Stimulated activated CD4-positive, alpha-beta T cell treated with anti-CD3 and anti-CD28 coated beads, Interleukin-12 subunit alpha, Interleukin-12 subunit beta, amount 100 ng/mL, for 48 hours (primary cell): Measurements from ENCODE around the gene PSAPL1.

Experiments
- DNase-seq, 3 donors: peaks; one replicate each; pipeline ENCODE4 v3.0.0-alpha.2; 2020; ENCODE audit warnings: low read depth in 2 of 3, low spot score in 1 of 3

The PSAPL1 gene

DNA sequence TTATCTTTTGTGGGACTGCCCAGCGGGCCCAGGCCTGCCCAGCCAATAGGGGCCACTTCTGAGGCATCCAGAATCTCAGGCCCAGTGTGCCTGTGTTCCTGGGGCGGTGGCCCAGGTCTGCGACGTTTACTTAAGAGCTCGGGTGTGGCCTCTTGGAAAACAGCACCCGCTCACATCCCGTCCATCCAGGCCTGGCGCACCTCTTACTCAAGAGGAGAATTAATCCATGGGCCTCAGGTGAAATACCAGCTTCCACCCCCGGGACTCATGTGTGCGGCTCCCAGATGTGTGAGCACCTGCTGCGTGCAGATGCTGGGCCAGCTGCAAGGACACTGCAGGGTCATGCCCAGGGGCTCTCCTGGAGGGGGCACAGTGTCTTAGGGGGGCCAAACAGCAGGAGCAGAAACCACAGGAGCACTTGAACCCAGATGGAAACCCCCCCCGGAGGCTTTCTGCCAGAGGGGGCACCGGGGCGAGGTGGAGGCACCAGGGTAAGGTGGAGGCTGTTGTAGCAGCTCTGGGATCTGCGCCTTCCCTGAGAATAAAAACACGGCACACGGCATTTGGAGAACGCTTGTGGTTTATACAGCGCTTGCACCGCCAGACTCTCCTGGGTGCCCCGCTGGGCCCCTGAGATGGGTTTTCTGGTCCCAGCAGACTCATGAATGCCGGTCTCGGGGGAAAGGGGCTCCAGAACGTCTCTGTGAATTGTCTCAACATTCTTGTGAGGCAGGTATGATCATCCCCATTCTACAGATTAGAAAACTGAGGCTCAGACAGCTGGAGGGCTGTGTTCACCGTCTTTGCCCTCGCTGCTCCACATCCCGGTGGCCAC lies 2.8 kb downstream of the PSAPL1 start:
- DNase-seq, result no peak

DNA sequence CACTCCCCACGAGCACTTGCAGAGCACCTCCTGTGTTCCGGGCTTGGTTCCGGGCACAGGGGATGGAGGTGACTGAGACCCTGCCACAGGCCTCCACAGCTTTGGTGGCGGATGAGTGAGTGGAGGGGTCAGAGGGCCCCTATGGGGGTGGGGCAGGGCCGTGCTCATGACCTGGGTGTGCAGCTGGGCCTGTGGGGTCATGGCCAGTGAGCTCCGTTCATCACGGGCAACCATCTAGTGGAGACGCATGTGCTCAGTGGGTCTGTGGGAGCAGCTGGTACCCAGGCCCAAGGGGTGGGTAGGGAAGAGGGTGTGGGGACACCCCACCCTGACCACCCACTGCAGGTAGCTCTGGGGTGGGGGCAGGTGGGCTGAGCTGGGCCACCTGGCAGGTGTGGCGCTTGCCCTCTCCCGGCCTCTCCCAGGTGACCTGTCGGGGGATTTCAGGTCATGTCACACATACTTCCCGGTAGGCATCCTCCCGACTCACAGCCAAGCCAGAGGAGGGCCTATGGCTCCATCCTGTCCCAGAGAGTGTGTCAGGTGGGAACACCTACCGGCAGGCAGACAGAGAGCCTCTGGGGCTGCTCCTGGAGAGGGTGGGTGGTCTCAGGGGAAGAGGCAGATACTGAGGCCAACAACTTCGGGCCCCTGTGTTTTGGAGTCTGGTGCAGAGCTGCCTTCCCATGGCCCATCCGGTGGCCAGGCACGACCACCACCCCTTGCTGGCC lies 3.6 kb downstream of the PSAPL1 start:
- no peak for DNase-seq

DNA sequence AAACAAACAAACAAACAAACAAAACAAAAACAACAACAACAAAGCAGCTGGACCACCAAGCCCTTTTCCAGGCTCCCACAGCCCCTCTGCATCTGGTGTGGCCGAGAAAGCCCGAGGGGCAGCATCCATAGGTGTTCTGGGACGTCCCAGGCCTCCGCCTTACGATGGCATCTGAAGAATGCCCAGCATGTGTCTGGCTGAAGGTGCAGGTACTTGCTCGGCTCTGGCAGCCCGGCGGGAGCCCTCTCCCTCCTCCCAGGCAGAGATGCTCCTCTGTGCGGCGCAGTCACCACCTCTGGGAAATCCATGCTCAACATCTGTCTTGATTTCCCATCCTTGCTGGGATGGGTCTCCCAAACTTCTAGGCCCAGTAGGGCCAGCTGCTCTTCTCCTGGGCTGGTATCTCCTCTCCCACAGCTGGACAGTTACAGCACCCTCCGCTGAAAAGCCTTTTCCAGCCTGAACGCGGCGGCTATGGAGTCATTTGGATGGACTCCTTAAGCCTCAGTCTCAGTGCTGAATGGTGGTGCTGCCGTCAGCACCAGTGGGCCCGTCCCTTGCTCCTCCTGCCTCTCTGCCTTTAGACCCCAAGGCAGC lies 4.3 kb downstream of the PSAPL1 start:
- DNase-seq, result no peak

DNA sequence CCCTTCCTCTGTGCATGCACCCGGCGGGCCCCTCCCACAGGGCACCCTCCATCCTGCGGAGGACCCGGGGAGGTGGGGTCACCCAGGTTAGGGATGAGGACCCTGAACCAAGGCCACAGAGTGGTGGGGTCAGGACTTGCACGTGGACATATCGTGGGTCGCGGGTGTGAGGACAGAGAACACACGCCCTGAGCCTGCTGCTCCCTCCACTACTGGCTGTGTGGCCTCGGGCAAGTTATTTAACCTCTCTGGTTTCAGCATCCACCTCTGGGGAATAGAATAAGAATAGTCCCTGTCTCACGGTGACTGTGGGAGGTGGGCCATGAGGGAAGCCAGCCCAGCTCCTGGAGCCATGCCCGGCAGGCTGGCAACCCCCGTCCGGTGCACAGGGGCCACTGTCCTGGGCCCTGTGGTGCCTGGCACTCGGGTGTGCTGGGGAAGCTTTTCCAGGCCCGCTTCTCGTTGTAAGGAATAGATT lies 5.1 kb downstream of the PSAPL1 start:
- no peak for DNase-seq

DNA sequence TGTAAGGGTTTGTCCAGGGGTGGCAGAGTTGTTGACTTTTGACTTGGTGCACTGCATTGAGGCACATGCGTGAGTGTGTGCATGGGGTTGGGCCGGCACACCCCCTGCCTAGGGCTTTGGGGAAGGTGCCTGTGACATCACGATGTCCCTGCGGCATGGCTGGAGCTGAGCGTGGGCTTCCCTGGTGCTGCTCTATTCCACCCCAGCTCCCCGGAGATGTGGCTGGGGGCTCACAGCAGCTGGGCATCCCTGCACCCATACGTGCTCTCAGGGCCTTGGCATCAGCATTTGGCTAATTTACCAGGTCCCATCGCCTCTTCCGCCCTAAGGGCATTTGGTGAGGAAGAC lies 5.7 kb downstream of the PSAPL1 start:
- DNase-seq, result no peak

DNA sequence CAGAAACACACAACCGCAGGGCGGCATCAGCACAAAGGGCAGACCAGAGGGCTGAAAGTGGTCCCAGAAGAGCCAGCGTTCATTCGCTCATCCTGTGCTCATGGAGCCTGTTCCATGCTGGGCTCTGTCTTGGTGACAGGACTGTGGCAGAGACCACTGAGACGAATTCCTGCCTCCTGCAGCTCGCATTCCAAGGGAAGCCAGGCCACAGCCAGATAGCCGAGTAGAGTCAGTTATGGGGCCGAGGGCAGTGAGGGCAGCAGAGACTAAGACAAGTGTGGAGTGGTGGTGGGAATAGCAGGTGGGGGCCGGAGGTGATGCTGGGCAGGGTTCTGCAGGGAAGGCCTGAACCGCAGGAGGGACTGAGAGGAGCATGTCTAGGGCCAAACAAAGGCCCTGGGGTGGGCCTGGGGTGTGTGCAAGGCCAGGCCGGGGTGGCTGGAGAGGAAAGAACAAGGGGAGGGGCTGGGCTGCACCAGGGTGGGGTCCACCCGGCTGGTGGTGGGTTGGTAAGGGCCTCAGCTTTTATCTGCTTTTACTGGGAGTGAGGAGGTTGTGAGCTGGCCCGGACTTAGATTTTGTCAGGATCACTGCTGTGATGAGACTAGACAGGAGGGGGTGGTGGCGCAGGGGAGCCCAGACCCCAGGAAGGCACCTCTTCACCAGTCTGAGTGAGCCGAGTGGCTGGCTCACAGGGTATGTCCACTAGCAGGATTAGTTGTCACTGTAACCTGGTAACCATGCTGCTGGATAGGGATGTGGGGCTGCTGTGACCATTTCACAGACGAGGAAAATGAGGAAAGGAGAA lies 6.3 kb downstream of the PSAPL1 start:
- DNase-seq, result no peak

DNA sequence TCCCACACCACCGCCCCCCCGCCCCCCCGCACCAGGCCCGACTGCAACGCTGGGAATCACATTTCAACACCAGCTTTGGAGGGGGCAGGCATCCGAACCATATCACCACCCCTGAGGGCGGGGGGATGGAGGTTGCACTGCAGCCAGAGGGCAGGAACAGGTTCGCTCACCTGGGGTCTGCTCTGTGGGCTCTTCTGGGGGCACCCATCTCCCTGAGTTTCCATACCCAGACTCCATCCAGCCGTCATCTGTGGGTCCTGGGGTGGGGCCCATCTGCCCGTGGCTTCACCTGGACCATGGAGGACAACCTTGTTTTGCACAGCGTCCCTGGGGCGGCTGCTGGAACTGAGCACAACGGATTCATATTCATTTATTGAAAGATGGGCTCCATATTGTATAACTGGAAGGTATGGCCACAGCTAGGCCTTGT lies 6.9 kb downstream of the PSAPL1 start:
- DNase-seq, result no peak

DNA sequence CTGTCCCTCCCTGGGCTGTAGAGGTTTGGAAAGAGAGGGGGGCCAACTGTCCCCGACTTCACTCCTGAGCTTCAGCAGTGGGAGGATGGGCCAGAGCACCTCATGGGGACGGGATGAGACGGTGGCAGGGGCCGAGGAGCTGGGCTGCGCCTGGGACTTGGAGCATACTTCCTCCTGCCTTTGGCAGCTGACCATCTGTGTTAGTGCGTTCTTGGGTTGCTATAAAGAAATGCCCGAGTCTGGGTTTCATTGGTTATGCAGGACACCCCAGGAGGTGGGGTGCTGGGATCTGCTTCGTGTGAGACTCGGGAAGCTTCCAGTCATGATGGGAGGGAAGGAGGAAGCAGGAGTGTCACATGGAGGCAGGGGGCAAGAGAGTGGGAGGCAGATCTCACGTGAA lies 7.4 kb downstream of the PSAPL1 start:
- no peak for DNase-seq

DNA sequence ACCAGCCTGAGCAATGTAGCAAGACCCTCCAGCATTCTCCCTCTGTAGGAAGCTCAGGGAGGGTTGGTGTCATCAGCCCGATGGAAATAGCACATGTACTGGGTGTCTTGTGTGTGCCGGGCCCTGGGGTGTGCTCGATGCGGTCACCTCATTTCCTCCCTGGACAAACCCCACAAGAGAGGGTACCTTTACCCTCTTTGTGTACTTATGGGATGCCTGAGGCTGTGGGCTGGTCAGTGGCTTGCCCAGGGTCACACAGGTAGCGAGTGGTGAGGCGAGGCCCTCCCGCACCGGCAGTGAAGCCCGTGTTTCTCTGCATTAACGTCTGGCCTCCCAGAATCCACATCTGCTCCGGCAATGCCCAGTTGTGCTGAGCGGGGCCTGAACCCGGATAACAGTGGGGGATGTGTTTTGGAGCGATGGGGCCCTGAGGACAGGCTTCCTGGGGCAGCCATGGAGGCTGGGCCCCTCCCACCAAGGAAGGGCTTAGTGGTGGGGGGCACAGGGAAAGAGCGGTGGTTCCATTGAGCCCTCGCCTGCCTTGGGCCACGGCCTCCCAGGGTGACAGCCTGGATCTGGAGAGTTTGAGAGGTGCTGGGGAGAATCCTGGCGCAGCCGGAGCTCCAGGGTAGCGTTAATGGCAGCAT lies 8.1 kb downstream of the PSAPL1 start:
- DNase-seq, result no peak

DNA sequence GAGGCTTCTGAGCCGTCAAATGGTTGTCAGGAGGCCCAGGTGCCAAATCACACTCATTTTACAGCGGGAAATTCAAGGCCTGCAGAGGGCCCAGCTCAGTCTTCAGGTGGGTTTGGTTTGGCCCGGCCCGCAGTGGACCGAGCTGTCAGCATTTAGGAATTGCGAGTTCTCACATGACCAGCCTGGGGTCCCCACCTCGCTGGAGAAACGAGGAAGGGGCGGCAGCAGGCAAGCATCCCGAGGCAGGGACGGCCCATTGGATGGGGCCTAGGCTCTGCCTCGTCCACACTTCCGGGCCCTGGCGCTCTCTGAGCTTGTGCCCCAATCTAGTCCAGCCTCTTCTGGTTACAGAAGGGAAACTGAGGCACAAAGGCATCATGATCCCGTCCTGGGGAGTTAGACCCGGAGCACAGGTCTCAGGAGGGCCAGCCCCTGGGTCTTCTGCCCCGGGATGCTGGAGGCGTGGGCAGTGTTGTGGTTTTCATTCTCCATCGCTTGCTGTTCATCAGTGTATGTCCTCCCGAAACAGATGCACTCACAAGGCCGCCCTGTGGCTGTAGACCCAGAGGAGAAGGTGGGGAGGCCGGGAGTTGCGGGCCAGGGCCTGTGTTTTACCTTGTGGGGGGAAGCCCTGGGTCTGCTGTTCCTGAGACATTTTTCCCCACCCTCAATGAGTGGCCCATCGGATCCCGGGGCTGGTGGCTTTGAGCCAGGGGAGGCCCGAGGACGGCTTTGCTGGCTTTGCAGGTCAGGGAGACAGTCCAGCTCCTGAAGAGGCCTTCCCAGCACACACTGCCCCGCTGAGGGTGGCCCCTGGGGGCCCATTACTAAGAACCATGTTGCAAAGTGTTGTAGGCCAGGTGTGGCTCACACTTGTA lies 8.9 kb downstream of the PSAPL1 start:
- no peak for DNase-seq

DNA sequence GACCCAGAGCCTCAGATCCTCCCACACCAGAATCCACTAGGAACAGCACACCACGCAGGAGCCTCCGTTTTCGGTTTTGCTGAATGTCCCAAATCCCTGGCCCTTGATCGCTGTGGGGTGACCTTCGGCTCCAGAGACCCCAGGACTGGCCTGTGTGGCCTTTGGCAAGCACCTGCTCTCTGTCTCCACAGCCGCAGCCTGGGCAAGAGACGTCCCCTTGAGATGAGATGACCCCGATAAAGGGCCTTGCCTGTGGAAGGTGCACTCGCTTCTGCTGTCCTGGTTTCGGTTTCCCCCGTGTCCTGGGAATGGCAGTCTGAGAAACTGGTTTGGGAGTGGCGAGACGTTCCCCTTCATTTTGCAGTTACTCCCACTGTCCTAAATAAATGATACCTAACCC lies 9.6 kb downstream of the PSAPL1 start:
- DNase-seq, result no peak

DNA sequence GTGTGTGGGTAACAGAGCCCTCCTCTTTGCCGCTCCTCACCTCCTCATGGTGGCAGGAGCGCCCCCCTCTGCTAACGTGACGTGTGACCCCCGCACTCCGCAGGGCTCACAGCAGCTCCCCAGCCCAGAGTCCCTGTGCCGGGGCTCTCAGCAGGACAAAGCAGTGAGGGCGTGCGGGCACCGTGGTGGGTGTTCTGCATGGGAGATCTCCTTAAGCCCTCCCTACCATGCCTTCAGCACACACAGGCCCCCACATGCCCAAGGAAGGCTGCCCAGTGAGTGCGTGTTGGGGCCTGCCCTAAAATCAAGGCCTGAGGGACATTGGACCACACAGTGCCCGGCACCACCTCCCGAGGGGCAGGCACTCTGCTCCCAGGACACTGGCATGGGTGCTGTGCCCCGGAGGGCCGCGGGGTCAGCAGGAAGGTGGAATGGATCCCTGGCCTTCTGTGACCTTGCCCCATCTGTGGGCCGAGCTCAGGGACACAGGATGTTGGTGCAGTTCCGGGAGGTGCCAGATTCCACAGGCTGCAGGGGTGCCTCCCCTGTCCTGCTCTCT lies 10.1 kb downstream of the PSAPL1 start:
- DNase-seq, result no peak

DNA sequence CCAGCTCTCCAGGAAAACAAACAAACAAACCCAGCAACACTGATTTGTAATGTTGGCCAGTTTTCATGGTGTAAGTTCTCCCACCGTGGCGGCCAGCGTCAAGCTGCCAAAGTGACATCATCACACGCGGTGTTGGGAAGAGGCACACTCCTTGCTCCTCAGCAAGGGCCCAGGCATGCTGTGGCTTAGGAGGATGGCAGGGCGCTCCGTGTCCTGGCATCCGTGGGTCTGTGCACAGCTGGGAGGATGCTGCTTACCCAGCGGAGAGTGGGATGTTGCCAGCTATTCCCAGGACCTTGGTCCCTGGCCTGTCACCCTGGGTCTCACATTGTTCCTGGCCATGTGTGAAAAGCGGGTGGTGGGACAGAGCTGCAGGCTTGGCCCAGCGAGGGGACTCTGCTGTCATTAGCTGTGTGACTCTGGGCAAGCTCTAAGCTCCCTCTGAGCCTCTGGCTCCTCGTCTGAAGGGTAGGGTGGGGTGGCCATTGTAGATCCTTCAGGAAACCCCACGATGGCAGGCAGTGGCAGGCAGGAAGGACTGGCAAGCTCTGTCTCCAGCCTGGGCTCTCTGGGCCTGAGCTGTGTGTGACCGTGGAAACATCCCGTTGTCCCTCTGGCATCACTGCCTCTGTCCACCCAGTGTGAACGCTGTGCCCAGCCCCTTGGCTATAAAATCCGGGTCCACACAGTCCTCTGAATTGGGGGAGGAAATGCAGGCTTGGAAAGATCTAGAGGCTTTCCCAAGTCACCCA lies 10.8 kb downstream of the PSAPL1 start:
- DNase-seq, result no peak

DNA sequence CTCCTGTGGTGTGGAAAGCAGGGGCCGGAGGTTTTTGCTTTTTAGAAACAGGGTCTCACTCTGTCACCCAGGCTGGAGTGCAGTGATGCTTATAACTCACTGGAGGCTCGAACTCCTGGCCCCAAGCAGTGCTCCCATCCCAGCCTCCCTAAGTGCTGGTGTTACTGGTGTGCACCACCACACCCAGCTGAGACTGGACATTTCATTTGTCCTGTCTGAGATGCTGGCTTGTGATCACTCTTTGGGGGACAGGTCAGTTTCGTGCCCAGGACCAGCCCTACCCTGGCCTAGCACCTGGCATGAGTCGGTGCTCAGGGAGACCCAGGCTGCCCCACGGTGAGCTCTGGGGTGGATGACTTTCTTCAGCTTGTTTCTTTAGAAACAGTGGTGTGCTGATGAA lies 11.3 kb downstream of the PSAPL1 start:
- DNase-seq, result no peak

DNA sequence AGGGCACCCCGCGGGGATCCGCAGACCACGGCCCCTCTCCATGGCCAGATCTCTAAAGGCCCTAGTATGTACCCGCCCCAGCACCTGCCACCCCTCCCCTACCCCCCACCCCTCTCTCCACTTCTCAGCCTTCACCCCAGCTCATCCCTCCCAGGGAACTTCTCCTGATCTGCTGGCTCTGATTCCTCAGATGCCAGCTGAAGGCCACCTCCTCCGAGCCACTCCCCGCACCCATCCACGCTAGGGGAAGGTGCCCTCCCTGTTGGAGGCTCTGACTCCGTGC lies 11.9 kb downstream of the PSAPL1 start:
- no peak for DNase-seq

DNA sequence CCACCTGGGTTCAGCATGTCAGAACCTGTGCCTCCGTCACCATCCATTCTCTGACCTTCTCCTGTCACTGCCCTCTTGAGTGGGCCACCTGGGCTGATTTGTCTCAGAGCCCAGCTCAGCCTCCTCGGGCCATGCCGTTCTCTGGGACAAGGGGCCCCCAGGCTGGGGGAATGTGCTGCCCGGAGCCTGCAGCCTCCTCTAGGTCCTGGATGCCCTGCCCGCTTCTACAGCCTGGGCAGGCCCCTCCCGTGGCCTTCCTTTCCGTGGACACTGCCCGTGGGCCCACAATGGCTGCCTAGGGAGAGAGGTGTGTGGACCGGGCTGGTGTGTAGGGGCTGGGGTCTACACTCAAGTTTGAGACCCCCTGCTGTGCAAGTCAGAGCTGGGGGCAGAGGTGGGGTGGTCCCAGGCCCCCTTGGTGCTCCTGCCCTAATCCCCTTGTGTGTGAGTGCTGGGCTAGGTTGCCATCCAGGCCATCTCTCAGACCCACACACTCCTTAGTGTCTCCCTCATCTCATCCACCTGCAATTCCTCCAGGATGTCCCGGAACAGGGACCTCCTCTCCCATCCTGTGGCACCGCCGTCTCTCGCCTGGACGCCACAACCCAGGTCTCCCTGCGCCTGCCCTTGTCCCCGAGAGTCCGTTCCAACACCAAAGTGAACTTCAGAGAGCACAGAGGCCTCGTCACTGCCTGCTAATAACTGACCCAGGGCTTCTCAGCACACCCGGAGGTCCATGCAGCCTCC lies 12.4 kb downstream of the PSAPL1 start:
- DNase-seq, result no peak

DNA sequence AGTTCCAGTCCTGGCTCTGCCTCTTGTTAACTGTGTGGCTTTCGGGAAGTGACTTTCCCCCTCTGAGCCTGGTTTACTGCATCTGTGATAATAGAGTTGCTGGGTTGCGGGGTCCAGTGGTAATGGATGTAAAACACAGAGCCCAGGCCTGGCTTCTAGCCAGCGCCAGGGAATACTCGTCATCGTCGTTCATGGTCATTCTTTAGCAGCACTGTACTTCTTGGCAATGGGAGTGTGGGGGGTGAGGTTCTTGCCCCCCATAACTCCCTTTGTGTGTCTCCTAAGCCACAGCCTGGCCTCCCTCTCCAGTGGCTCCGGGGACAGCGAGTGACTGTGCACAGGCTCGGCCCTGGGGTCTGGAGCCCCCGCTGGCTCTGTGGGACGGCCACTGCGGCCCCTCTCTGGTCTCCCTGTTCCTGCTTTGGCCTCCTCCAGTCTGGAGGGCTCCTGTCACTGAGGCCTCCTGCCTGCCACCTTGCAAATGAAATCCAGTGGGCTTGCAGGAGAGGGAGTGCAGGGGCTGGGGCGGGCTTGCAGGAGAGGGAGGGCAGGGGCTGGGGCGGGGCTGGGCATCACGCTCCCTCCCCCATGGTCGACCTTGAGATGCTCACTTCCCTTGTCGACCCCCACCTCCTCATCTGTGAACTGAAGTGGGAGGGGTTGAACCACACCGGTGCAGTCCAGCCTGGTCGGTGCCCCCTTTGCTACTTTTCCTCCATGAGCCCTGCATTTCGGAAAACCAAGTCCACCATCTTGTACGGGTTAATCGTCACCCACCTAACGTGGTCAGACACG lies 13.2 kb downstream of the PSAPL1 start:
- no peak for DNase-seq

DNA sequence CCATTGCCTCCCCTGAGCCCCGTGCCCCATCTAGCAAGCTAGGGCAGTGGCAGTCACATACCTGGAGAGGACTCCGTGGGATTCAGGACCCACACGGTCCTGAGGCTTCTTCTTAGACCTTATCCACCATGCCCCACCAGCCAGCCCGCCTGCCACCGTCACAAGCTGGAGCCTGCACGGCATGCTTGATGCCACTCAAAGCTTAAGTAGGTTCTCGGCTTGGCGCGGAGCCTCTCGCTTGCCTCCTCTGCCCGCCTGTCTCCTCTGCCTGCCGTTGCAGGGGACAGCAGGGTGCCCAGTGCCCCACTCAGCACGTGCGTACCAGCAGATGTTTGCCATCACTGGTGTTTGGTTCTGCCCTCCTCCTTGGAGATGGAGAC lies 14.1 kb downstream of the PSAPL1 start:
- DNase-seq, result no peak
